Measurements from ENCODE around the gene DDIT4.

DDIT4 gene

DNA sequence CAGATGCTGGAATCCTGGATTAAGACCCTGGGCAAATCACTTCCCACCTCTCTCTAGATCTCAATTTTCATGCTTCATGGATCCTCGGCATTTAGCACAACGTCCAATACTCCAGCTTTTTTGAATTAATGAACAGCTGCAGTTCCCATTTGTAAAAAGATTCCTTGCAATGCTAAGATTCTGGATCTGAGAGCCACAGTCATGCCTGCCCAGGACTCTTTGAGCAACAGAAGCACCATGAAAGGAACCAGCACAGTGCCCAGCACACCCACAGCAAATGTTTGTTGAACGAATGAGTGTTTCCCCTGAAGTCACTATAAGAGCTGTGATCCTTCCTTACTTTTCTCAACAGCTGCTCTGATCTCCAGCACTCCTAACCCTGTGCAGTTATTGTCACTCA lies 20.8 kb upstream of the DDIT4 start:
- Histone ChIP-seq H3K27ac (ENCODE audit: low read depth, low read length) (peak overlapping the region; percentile 31), H3K4me1 (ENCODE audit: insufficient read depth, low read length) (peaks cover 61% of the 10 kb centered on the region), H3K36me3 (ENCODE audit: insufficient read depth, low read length) (no peaks in the 10 kb centered on the region), H3K4me3 (ENCODE audit: low read depth in 1 of 2, low read length in 2 of 2) (no peak overlapping the region), H3K9ac (ENCODE audit: low read length) (no peak overlapping the region), H3K9me3 (ENCODE audit: low read length) (no peaks in the 10 kb centered on the region), H3K27me3 (ENCODE audit: control insufficient read depth in 1 of 2, insufficient read depth in 2 of 2, low read length in 2 of 2) (no peaks in the 10 kb centered on the region)

DNA sequence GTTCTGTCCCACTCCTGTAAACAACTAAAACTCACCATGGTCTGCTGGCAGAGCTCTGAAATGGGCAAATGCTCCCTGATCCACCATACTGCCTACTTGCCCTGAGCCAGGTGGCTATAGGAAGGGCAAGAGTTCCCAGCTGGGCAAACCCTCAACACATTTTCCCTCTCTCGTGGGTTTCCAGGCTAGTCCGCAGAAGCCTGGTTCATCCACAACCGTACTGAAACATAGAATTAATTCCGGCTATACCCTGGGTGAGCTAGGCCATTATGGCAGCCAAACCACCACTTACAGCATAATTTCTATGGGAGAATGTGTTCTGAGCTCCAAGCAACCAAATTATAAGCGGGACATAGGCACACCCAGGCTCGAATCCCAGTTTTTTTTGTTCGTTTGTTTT lies 20.1 kb upstream of the DDIT4 start:
- H3K4me1 ChIP-seq (ENCODE audit: insufficient read depth, low read length) = peaks cover 55% of the 10 kb centered on the region
- H3K9ac ChIP-seq (ENCODE audit: low read length) = no peak overlapping the region

DNA sequence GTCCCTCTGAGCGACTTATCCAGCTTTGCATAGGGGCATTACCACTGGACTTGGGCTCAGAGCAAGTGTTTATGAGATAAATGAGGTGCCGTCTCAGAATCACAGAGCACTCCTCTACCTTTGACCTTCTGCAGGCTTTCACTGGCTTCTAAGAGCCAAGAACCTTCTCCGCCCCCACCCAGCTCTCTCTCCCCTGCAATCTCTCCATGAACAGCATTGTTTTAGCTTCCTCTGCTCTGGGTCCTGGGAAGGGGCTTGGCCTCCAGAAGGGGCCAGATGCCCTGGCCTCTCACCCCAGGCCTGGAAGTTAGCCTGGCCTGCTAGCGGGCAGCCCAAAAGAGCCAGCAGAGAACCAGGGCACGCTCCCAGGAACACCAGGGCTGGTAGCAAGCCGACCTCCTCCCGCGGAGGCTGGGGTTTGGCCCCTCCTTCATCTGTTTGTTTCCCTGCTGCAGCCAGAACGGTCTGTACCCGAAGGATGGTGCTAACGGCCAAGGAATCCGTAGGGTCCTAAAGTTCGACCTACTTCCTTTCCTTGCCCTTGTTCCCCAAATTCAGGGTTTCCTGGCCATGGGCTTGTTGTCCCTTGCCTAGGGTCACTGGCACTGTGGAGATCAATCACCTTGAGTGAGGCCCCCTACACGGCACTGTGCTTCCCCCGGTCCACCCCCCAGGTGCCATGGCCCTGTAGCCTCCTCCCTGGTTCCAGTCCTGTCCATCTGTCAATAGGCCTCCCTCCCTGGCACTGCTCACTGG lies 18.7 kb upstream of the DDIT4 start:
- no peak overlapping the region for H3K4me3 ChIP-seq (ENCODE audit: low read depth in 1 of 2, low read length in 2 of 2)
- H3K36me3 ChIP-seq (ENCODE audit: insufficient read depth, low read length) = no peaks in the 10 kb centered on the region
- H3K9me3 ChIP-seq (ENCODE audit: low read length) = no peaks in the 10 kb centered on the region
- peak overlapping the region; percentile 7 for H3K9ac ChIP-seq (ENCODE audit: low read length)
- no peaks in the 10 kb centered on the region for H3K27me3 ChIP-seq (ENCODE audit: control insufficient read depth in 1 of 2, insufficient read depth in 2 of 2, low read length in 2 of 2)
- H3K4me1 ChIP-seq (ENCODE audit: insufficient read depth, low read length) = peaks cover 54% of the 10 kb centered on the region
- peak overlapping the region; percentile 73 for H3K27ac ChIP-seq (ENCODE audit: low read depth, low read length)

More for the DNA sequence above, 20.1 kb upstream of the DDIT4 start:
- Histone ChIP-seq H3K36me3 (ENCODE audit: insufficient read depth, low read length) (no peaks in the 10 kb centered on the region), H3K9me3 (ENCODE audit: low read length) (no peaks in the 10 kb centered on the region), H3K27ac (ENCODE audit: low read depth, low read length) (no peak overlapping the region), H3K4me3 (ENCODE audit: low read depth in 1 of 2, low read length in 2 of 2) (no peak overlapping the region), H3K27me3 (ENCODE audit: control insufficient read depth in 1 of 2, insufficient read depth in 2 of 2, low read length in 2 of 2) (no peaks in the 10 kb centered on the region)

DNA sequence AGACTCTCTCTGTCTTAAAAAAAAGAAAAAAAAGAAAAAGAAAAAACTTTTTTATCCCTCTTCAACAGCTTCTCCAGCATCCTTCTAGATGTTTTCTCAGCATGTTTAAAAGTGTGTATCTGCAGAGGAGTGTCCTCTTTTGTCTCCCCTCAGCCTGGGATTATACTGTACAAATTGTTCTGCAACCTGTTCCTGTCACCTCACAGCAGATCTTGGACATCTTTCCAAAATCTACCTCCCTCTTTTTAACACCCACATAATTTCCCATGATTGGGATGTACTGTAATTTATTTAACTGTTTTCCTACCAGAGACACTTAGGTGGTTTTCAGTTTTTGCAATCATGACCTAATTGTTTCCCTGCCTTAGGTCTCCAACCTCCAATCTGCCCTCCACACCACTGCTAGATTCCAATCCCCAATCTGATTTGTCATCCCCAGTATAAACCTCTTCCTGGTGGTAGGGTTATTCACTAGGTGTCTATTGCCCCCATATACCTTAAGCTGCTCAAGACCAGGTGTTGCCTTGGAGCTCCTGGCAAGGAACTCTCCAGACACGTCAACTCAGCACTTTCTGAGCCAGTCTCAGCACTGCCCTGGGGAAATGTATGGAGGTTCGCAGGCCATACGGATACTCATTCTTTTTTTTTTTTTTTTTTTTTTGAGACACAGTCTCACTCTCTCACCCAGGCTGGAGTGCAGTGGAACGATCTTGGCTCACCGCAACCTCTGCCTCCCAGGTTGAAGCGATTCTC lies 17.6 kb upstream of the DDIT4 start:
- Histone ChIP-seq H3K27me3 (ENCODE audit: control insufficient read depth in 1 of 2, insufficient read depth in 2 of 2, low read length in 2 of 2) (no peaks in the 10 kb centered on the region), H3K36me3 (ENCODE audit: insufficient read depth, low read length) (no peaks in the 10 kb centered on the region), H3K4me1 (ENCODE audit: insufficient read depth, low read length) (peaks cover 54% of the 10 kb centered on the region), H3K9ac (ENCODE audit: low read length) (no peak overlapping the region), H3K27ac (ENCODE audit: low read depth, low read length) (peak overlapping the region; percentile 67), H3K4me3 (ENCODE audit: low read depth in 1 of 2, low read length in 2 of 2) (no peak overlapping the region), H3K9me3 (ENCODE audit: low read length) (no peaks in the 10 kb centered on the region)

DNA sequence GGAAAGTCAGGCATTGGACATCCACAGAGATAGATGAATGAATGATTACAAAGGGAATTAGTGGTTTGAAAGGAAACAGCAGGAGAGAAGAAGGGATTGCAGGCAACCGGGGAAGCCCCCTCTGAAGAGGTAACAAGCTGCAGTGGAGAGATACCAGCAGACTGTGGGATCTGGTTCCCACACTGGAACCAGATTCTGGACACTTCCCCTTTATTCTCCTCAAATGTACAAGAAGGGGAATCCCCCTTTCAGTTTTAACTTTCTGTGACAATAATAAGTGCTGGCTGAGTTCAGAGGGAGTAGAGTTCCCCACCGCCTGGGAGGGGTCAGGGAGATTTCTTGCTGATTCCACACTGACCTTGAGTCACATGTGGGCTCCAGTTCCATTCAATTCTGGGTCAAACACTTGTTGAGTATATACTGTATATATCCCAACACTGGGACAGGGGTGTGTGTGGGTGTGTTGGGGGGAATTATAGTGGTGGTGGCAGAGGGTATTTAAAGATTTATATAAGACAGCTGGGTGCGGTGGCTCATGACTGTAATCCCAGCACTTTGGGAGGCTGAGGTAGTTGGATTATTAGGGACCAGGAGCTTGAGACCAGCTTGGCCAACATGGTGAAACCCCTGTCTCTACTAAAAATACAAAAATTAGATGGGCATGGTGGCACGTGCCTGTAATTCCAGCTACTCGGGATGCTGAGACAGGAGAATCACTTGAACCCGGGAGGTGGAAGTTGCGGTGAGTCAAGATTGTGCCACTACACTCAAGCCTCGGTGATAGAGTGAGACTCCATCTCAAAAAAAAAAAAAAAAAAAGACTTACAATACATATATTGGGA lies 16.5 kb upstream of the DDIT4 start:
- no peaks in the 10 kb centered on the region for H3K9me3 ChIP-seq (ENCODE audit: low read length)
- H3K4me1 ChIP-seq (ENCODE audit: insufficient read depth, low read length) = peaks cover 59% of the 10 kb centered on the region
- H3K27ac ChIP-seq (ENCODE audit: low read depth, low read length) = peak overlapping the region; percentile 58
- H3K4me3 ChIP-seq (ENCODE audit: low read depth in 1 of 2, low read length in 2 of 2) = no peak overlapping the region
- no peak overlapping the region for H3K9ac ChIP-seq (ENCODE audit: low read length)
- no peaks in the 10 kb centered on the region for H3K27me3 ChIP-seq (ENCODE audit: control insufficient read depth in 1 of 2, insufficient read depth in 2 of 2, low read length in 2 of 2)
- H3K36me3 ChIP-seq (ENCODE audit: insufficient read depth, low read length) = no peaks in the 10 kb centered on the region

DNA sequence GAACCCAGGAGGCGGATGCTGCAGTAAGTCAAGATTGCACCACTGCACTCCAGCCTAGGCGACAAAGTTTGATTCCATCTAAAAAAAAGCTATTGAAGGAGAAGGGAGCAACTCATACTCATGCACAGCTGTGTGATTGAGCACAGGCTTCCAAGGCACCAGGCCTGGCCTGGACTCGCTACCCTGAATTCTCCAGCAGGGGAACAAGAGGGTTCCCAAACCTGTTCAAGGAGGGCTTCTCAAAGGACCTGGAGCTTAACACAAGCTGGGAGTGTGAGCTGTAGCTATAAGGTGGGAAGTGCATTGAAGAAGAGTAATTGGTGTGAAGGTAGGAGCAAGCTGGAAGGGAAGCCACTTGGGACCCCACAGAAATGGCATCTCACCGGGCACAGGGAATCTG lies 15.1 kb upstream of the DDIT4 start:
- H3K4me1 ChIP-seq (ENCODE audit: insufficient read depth, low read length) = peaks cover 49% of the 10 kb centered on the region
- no peaks in the 10 kb centered on the region for H3K27me3 ChIP-seq (ENCODE audit: control insufficient read depth in 1 of 2, insufficient read depth in 2 of 2, low read length in 2 of 2)
- H3K36me3 ChIP-seq (ENCODE audit: insufficient read depth, low read length) = no peaks in the 10 kb centered on the region
- H3K9ac ChIP-seq (ENCODE audit: low read length) = no peak overlapping the region
- no peaks in the 10 kb centered on the region for H3K9me3 ChIP-seq (ENCODE audit: low read length)
- no peak overlapping the region for H3K4me3 ChIP-seq (ENCODE audit: low read depth in 1 of 2, low read length in 2 of 2)
- peak overlapping the region; percentile 49 for H3K27ac ChIP-seq (ENCODE audit: low read depth, low read length)

DNA sequence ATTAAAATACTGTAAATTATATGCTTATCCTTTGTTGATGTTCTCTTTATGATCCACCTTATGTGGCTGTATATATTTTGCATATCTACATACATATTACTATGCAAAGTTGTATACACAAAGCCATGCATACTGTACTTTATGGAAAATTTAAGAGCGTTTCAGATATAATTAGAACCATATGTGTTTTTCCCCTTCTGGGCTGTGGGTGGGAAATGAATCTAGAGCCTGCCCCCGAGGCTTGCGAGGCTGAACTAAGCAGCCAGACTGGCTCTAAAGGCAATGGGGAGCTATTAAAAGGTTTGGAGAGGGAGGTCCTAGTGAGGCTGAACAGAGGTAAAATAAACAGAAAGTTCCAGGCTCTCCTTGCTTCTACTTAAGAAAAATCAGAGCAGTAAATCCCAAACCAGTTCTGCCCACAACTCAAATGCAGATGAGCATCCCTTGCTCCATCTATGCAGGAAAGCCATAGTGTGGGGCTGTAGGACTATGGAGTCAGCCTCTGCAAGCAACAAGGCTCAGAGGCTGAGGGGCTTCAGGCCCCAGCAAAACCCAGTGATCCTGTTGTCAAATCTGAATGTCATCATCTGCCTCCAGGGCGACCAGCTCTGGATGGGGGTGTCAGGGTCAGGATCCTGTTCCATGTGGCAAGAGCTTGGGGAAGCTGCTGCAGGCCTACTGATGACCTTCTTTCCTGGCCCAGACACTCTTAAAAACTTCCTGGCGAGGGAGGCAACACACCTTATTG lies 14.1 kb upstream of the DDIT4 start:
- Histone ChIP-seq H3K9ac (ENCODE audit: low read length) (no peak overlapping the region), H3K4me1 (ENCODE audit: insufficient read depth, low read length) (peaks cover 39% of the 10 kb centered on the region), H3K9me3 (ENCODE audit: low read length) (no peaks in the 10 kb centered on the region), H3K27me3 (ENCODE audit: control insufficient read depth in 1 of 2, insufficient read depth in 2 of 2, low read length in 2 of 2) (no peaks in the 10 kb centered on the region), H3K4me3 (ENCODE audit: low read depth in 1 of 2, low read length in 2 of 2) (no peak overlapping the region), H3K27ac (ENCODE audit: low read depth, low read length) (peak overlapping the region; percentile 88), H3K36me3 (ENCODE audit: insufficient read depth, low read length) (no peaks in the 10 kb centered on the region)

DNA sequence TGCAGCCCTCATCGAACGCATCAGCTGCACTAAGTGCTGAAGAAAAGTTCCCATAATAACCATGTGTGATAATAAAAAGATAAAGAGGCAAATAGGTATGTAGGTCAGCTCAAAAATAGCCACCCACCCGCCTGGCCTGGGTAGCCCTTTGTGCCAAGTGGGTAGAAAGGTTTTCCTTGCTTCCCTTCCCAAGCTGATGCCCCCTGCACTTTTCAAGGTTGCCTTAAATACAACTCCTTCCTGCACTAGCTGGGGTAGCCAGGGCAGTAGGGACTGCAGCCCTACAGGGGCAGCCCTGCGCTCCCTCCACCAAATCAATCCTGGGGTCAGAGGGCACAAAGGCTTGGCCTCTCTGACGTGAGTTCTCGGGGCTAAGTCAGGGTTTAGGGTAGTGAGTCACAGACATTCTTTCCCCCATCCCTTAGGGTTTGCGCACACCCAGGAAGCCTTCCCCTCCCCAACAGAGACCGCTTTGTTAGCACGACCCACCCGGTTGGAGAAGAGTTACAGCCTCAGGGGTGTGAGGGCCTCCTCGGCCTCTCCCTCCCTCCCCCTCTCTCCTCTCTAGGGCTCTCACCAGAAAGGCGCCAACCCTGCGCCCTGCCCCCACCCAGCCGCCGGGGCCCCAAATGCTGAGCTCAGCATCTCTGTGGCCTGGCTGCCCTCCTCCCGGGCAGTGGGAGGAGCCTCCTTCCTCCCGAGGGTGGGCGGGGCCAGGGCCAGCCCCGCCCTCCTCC lies 13.3 kb upstream of the DDIT4 start:
- H3K9me3 ChIP-seq (ENCODE audit: low read length) = no peaks in the 10 kb centered on the region
- peak overlapping the region; percentile 63 for H3K9ac ChIP-seq (ENCODE audit: low read length)
- no peaks in the 10 kb centered on the region for H3K36me3 ChIP-seq (ENCODE audit: insufficient read depth, low read length)
- peaks cover 32% of the 10 kb centered on the region for H3K4me1 ChIP-seq (ENCODE audit: insufficient read depth, low read length)
- peak overlapping the region; percentile 51 to 82 for H3K4me3 ChIP-seq (ENCODE audit: low read depth in 1 of 2, low read length in 2 of 2)
- H3K27me3 ChIP-seq (ENCODE audit: control insufficient read depth in 1 of 2, insufficient read depth in 2 of 2, low read length in 2 of 2) = no peaks in the 10 kb centered on the region
- H3K27ac ChIP-seq (ENCODE audit: low read depth, low read length) = peak overlapping the region; percentile 88

DNA sequence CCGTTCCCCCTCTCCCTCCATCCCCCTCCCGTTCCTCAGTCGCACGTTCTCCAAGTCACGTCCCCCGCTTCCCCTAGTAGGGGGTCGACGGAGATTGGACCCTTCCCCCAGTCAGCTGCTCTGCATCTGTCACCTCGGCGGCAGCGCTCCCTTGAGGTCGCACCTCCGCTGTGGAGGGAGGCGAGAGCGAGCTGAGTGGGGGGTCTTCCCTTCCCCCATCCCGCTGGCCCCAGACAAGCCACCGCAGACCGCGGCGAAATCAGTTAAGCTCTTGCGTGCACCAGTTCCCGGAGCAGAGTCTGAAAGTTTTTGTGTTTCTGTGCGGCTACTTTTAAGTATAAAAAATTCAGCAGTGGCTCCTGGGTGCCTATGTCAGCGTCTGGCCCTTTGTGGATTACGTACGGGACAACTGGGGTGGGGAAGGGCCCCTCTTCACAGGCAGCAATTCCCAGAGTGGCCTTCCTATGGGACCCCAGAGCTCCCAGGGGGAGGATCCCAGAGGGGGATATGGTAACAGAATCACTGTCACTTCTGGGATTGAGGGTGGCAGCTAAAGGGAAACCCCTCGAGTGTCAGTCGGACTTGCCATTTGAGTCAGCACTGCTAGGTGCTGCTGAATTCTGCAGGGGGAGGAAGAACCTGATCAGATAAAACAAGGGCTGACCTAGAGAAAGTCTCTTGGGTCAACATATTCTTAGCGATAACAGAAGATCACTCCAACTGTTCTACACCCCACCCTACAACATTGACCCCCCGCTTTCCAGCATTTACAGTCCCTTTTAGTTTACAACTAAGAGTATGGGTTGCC lies 12.5 kb upstream of the DDIT4 start:
- Histone ChIP-seq H3K4me1 (ENCODE audit: insufficient read depth, low read length) (peaks cover 24% of the 10 kb centered on the region), H3K9me3 (ENCODE audit: low read length) (no peaks in the 10 kb centered on the region), H3K27ac (ENCODE audit: low read depth, low read length) (peak overlapping the region; percentile 88), H3K27me3 (ENCODE audit: control insufficient read depth in 1 of 2, insufficient read depth in 2 of 2, low read length in 2 of 2) (no peaks in the 10 kb centered on the region), H3K9ac (ENCODE audit: low read length) (peak overlapping the region; percentile 63), H3K4me3 (ENCODE audit: low read depth in 1 of 2, low read length in 2 of 2) (peak overlapping the region; percentile 51 to 82), H3K36me3 (ENCODE audit: insufficient read depth, low read length) (no peaks in the 10 kb centered on the region)

Measured in muscle layer of colon (tissue), 2 donors.